Psoas muscle (tissue), 8 donors: ENCODE measurements around the gene MB21D2. TPM values are rescaled to one million over a fixed set of nuclear protein-coding genes. Genes with fewer than 3 reads are reported as not detected.

Experiments used
- ATAC-seq, 4 donors: fragments of 200-7000 bp; cut with Tn5 transposase; one replicate each; pipeline ENCODE4 v1.9.1; 2020; ENCODE audit warnings: moderate library complexity in 3 of 4, mild to moderate bottlenecking in 2 of 4
- DNase-seq, 2 donors: peaks; one replicate each; pipeline ENCODE4 v3.0.0-alpha.2; 2020
- H3K27ac ChIP-seq: fragments of 200-600 bp; one replicate; pipeline ENCODE4 v1.8.0; 2022
- H3K27me3 ChIP-seq, 3 donors: fragments of 200-600 bp in 1 of 3; one replicate each; pipeline versions ENCODE4 v1.6.1 to v1.8.0; 2013 to 2022; ENCODE audit warnings: low read length in 2 of 3, mild to moderate bottlenecking in 2 of 3, moderate library complexity in 1 of 3; ENCODE audit not compliant: insufficient read depth in 3 of 3
- H3K36me3 ChIP-seq, 2 donors: fragments of 200-600 bp in 1 of 2; one replicate each; pipeline versions ENCODE4 v1.6.1 to v1.8.0; 2013 to 2022; ENCODE audit warnings: low read depth in 1 of 2, mild to moderate bottlenecking in 1 of 2, moderate library complexity in 1 of 2; ENCODE audit not compliant: insufficient read depth in 1 of 2
- H3K4me1 ChIP-seq: fragments of 200-600 bp; one replicate; pipeline ENCODE4 v1.8.0; 2022
- H3K4me3 ChIP-seq: fragments of 200-600 bp; one replicate; pipeline ENCODE4 v1.8.0; 2022; ENCODE audit warnings: mild to moderate bottlenecking
- H3K9me3 ChIP-seq: fragments of 200-600 bp; one replicate; pipeline ENCODE4 v1.8.0; 2022
- CTCF ChIP-seq: fragments of 200-600 bp; IDR thresholded peaks from one replicate; pipeline ENCODE4 v1.8.0; 2022; ENCODE audit warnings: antibody characterized with exemption
- WGBS, 3 donors: extraction: QIAGEN DNeasy Blood & Tissue Kit; methylation state at CpG; one replicate each; pipeline versions ENCODE4 v1.1.6 to v1.1.7; 2013; 5-methylcytosine and 5-hydroxymethylcytosine counted together
- intact Hi-C, 2 donors: fragments of 100-400 bp; cut with DNase I; formaldehyde crosslinking; loops; one replicate each; pipeline versions ENCODE4 v1.11.0 to v1.14.2; 2022
- polyA plus RNA-seq, 3 donors: library from polyadenylated mRNA; stranded (reverse); fragments of 200-250 nt; gene quantifications; one replicate each; pipeline ENCODE4 v1.2.3, GENCODE V29; 2013
- total RNA-seq, 4 donors: library from RNA; stranded (reverse); fragmentation: NEBNext Ultra II Directional in 2 of 4; extraction: Animal tissue kit (Norgen Biotek cat#: 25700) in 2 of 4; gene quantifications; one replicate each; pipeline versions ENCODE4 v1.2.1 to v1.2.4, GENCODE V29; 2021 to 2023
- donor health status: healthy with polysubstance abuse.
- donor health status: DM: no; HTN: no; CAD: no; lungs with moderate emphysema.
- donor health status: Bipolar disorder and iron deficiency.
- donor health status: healthy.
- donor health status: DM: yes; HTN: yes; CAD: no.
- donor health status: DM: no; HTN: no; CAD: no.
- donor health status: DM: no; HTN: no; CAD: no.
- donor health status: DM: yes; HTN: yes; CAD: no.

MB21D2 gene
- total and polyA plus RNA-seq, 7 donors, result 0.61 to 2.6 (median 1.3) TPM

- DNase-seq (no peak), ATAC-seq (no peak)
- peaks cover 4% of the 10 kb centered on the region for H3K4me1 ChIP-seq
- 2 to 6% (median 4%) methylated on average over 13 of the region's 13 CpGs for WGBS, 3 donors
- H3K36me3 ChIP-seq, result no peaks in the 10 kb centered on the region
- H3K4me3 ChIP-seq, result peak overlapping the region; percentile 71
- intact Hi-C loops, result loop anchor here (5.0 to 10.0 kb wide), 3 partner anchors 51 to 127 kb away; no protein-coding TSS in a partner anchor
- peak; percentile 18 for TF ChIP-seq CTCF
- peak overlapping the region; percentile 80 for H3K27ac ChIP-seq
- no peaks in the 10 kb centered on the region for H3K27me3 ChIP-seq
- H3K9me3 ChIP-seq, result no peaks in the 10 kb centered on the region
These were observed 576 bp upstream of the MB21D2 start for GRCh38 chr3:192918275-192918588.

- peak; percentile 78 to 86 for DNase-seq
- H3K4me3 ChIP-seq, result peak overlapping the region; percentile 71
- no peaks in the 10 kb centered on the region for H3K9me3 ChIP-seq
- intact Hi-C loops, result loop anchor here (2.0 to 10.0 kb wide), 4 partner anchors 50 to 128 kb away; no protein-coding TSS in a partner anchor
- H3K36me3 ChIP-seq, result no peaks in the 10 kb centered on the region
- peak; percentile 17 for TF ChIP-seq CTCF
- H3K27me3 ChIP-seq, result no peaks in the 10 kb centered on the region
- WGBS, 3 donors, result 0% methylated on average over 24 to 30 of the region's 30 CpGs
- H3K27ac ChIP-seq, result peak overlapping the region; percentile 80
- ATAC-seq, result peak; percentile 73 to 89 (median 82)
- peaks cover 4% of the 10 kb centered on the region for H3K4me1 ChIP-seq
These were observed 640 bp downstream of the MB21D2 start for GRCh38 chr3:192917028-192917403.

- intact Hi-C loops, result loop anchor here (2.0 to 10.0 kb wide), 4 partner anchors 49 to 128 kb away; no protein-coding TSS in a partner anchor
- no peaks in the 10 kb centered on the region for H3K9me3 ChIP-seq
- H3K27me3 ChIP-seq, result no peaks in the 10 kb centered on the region
- peak in 1 of 2 donors; percentile 59 for DNase-seq
- H3K27ac ChIP-seq, result peak overlapping the region; percentile 80
- H3K4me1 ChIP-seq, result peaks cover 4% of the 10 kb centered on the region
- ATAC-seq, result peak in 3 of 4 donors; percentile 49 to 67 (median 60)
- H3K36me3 ChIP-seq, result no peaks in the 10 kb centered on the region
- peak overlapping the region; percentile 71 for H3K4me3 ChIP-seq
- 1 to 3% (median 3%) methylated on average over 35 of the region's 35 CpGs for WGBS, 3 donors
- no peak for TF ChIP-seq CTCF
These were observed 1.2 kb downstream of the MB21D2 start for GRCh38 chr3:192916371-192917027.

GRCh38 chr3:192915722-192916121 lies 1.9 kb downstream of the MB21D2 start:
- DNase-seq (no peak), ATAC-seq (no peak)
- TF ChIP-seq CTCF, result no peak
- Histone ChIP-seq H3K9me3 (no peaks in the 10 kb centered on the region), H3K27me3 (no peaks in the 10 kb centered on the region), H3K27ac (no peak overlapping the region), H3K4me3 (peak overlapping the region; percentile 71), H3K36me3 (no peaks in the 10 kb centered on the region), H3K4me1 (peaks cover 4% of the 10 kb centered on the region)
- intact Hi-C loops, result loop anchor here (2.0 to 10.0 kb wide), 4 partner anchors 48 to 129 kb away; no protein-coding TSS in a partner anchor
- 93 to 98% (median 96%) methylated on average over 2 of the region's 2 CpGs for WGBS, 3 donors
